ENCODE results near the gene UGT2A1.
"Not testable (repeated sequence)": the region's sequence is repeated elsewhere in the genome, so short reads cannot be mapped to it uniquely, and the experiment has no call there.

The UGT2A1 gene

GRCh38 chr4:69668680-69669079 lies 15.6 kb upstream of the UGT2A1 start:
- Histone ChIP-seq H3K9me3 (ENCODE audit: insufficient read depth, low read length, severe bottlenecking) (no peaks in the 10 kb centered on the region), H3K9ac (ENCODE audit: low read depth, low read length) (no peak overlapping the region), H3K36me3 (ENCODE audit: insufficient read depth, low read length) (no peaks in the 10 kb centered on the region), H4K20me1 (ENCODE audit: insufficient read depth, low read length) (no peaks in the 10 kb centered on the region), H3K79me2 (ENCODE audit: insufficient read depth, low read length) (no peaks in the 10 kb centered on the region), H3K4me3 (ENCODE audit: low read depth in 1 of 2, low read length in 2 of 2) (no peak overlapping the region), H3K4me1 (ENCODE audit: insufficient read depth, low read length) (no peaks in the 10 kb centered on the region), H3K27me3 (ENCODE audit: insufficient read depth, low read length, poor library complexity) (no peaks in the 10 kb centered on the region), H2AFZ (ENCODE audit: low read depth, low read length) (no peak overlapping the region), H3K4me2 (ENCODE audit: insufficient read depth, low read length) (no peak overlapping the region), H3K27ac (ENCODE audit: low read length) (no peak overlapping the region)
- TF ChIP-seq EZH2 (IDR thresholded peaks at IDR 0.05; ENCODE audit: borderline replicate concordance, low read depth, low read length, severe bottlenecking) (no peak), CTCF (IDR thresholded peaks at IDR 0.05; ENCODE audit: borderline replicate concordance, extremely low read depth, low read length, poor library complexity, severe bottlenecking) (no peak)
- DNase-seq: no peak
- no peak for ATAC-seq (ENCODE audit: insufficient read depth, low read depth)

GRCh38 chr4:69664009-69664408 lies 11.0 kb upstream of the UGT2A1 start:
- not testable (repeated sequence) for H3K27ac ChIP-seq (ENCODE audit: low read length); H3K9me3 ChIP-seq (ENCODE audit: insufficient read depth, low read length, severe bottlenecking); H3K79me2 ChIP-seq (ENCODE audit: insufficient read depth, low read length); H3K4me3 ChIP-seq (ENCODE audit: low read depth in 1 of 2, low read length in 2 of 2); ATAC-seq (ENCODE audit: insufficient read depth, low read depth); H3K27me3 ChIP-seq (ENCODE audit: insufficient read depth, low read length, poor library complexity); H4K20me1 ChIP-seq (ENCODE audit: insufficient read depth, low read length); DNase-seq; H3K9ac ChIP-seq (ENCODE audit: low read depth, low read length); H3K4me1 ChIP-seq (ENCODE audit: insufficient read depth, low read length); H3K36me3 ChIP-seq (ENCODE audit: insufficient read depth, low read length); H2AFZ ChIP-seq (ENCODE audit: low read depth, low read length); H3K4me2 ChIP-seq (ENCODE audit: insufficient read depth, low read length)

- not testable (repeated sequence) for H3K27me3 ChIP-seq (ENCODE audit: insufficient read depth, low read length, poor library complexity); H3K9ac ChIP-seq (ENCODE audit: low read depth, low read length); H3K36me3 ChIP-seq (ENCODE audit: insufficient read depth, low read length); H3K27ac ChIP-seq (ENCODE audit: low read length); ATAC-seq (ENCODE audit: insufficient read depth, low read depth); H2AFZ ChIP-seq (ENCODE audit: low read depth, low read length); H3K9me3 ChIP-seq (ENCODE audit: insufficient read depth, low read length, severe bottlenecking); H3K79me2 ChIP-seq (ENCODE audit: insufficient read depth, low read length); H3K4me2 ChIP-seq (ENCODE audit: insufficient read depth, low read length); H3K4me1 ChIP-seq (ENCODE audit: insufficient read depth, low read length); DNase-seq; H4K20me1 ChIP-seq (ENCODE audit: insufficient read depth, low read length); H3K4me3 ChIP-seq (ENCODE audit: low read depth in 1 of 2, low read length in 2 of 2)
Observed at GRCh38 chr4:69661130-69661803, 8.2 kb upstream of the UGT2A1 start.

- Histone ChIP-seq H3K4me3 (ENCODE audit: low read depth in 1 of 2, low read length in 2 of 2) (no peak overlapping the region), H3K27me3 (ENCODE audit: insufficient read depth, low read length, poor library complexity) (no peaks in the 10 kb centered on the region), H3K9me3 (ENCODE audit: insufficient read depth, low read length, severe bottlenecking) (no peaks in the 10 kb centered on the region), H4K20me1 (ENCODE audit: insufficient read depth, low read length) (no peaks in the 10 kb centered on the region), H3K27ac (ENCODE audit: low read length) (no peak overlapping the region), H3K9ac (ENCODE audit: low read depth, low read length) (no peak overlapping the region), H3K4me2 (ENCODE audit: insufficient read depth, low read length) (no peak overlapping the region), H3K79me2 (ENCODE audit: insufficient read depth, low read length) (no peaks in the 10 kb centered on the region), H3K36me3 (ENCODE audit: insufficient read depth, low read length) (no peaks in the 10 kb centered on the region), H2AFZ (ENCODE audit: low read depth, low read length) (no peak overlapping the region), H3K4me1 (ENCODE audit: insufficient read depth, low read length) (no peaks in the 10 kb centered on the region)
- no peak for DNase-seq
- ATAC-seq (ENCODE audit: insufficient read depth, low read depth): no peak
- TF ChIP-seq CTCF (IDR thresholded peaks at IDR 0.05; ENCODE audit: borderline replicate concordance, extremely low read depth, low read length, poor library complexity, severe bottlenecking) (no peak), EZH2 (IDR thresholded peaks at IDR 0.05; ENCODE audit: borderline replicate concordance, low read depth, low read length, severe bottlenecking) (no peak)
Observed at GRCh38 chr4:69658133-69658532, 5.1 kb upstream of the UGT2A1 start.

Data from DND-41 (cell line).